Measurements from ENCODE around the gene UBE2E3.

GRCh38 chr2:181054256-181054655 is 73.9 kb downstream of the UBE2E3 start:
- TF ChIP-seq REST (IDR thresholded peaks at IDR 0.05; ENCODE audit: unreplicated experiment), result no peak
- TF ChIP-seq CTCF (conservative IDR thresholded peaks at IDR 0.05; ENCODE audit: low read depth in 2 of 2), result no peak
- TF ChIP-seq CREB1 (CRISPR knock-in tag; IDR thresholded peaks at IDR 0.05; ENCODE audit: low read depth), result no peak
- no peak for TF ChIP-seq POLR2AphosphoS5 (IDR thresholded peaks at IDR 0.05; ENCODE audit: low read depth)
- TF ChIP-seq EZH2phosphoT487 (IDR thresholded peaks at IDR 0.05; ENCODE audit: unreplicated experiment), result no peak
- TF ChIP-seq EZH2 (IDR thresholded peaks at IDR 0.05; ENCODE audit: low read depth, unreplicated experiment), result no peak
- TF ChIP-seq ZNF114 (CRISPR knock-in tag; IDR thresholded peaks at IDR 0.05), result no peak
- TF ChIP-seq STAT1 (IDR thresholded peaks at IDR 0.05; ENCODE audit: unreplicated experiment), result no peak
- no peak for TF ChIP-seq ZNF462 (CRISPR knock-in tag; IDR thresholded peaks at IDR 0.05)
- TF ChIP-seq NANOG (IDR thresholded peaks at IDR 0.05; ENCODE audit: borderline replicate concordance), result no peak
- no peak for TF ChIP-seq JUNB (IDR thresholded peaks at IDR 0.05; ENCODE audit: unreplicated experiment)

Data from GM23338 (cell line).